Measurements from ENCODE around the gene EHF.
A peak's percentile ranks its signal among the peaks of the same experiment; 100 is the strongest.

Gene EHF

DNA sequence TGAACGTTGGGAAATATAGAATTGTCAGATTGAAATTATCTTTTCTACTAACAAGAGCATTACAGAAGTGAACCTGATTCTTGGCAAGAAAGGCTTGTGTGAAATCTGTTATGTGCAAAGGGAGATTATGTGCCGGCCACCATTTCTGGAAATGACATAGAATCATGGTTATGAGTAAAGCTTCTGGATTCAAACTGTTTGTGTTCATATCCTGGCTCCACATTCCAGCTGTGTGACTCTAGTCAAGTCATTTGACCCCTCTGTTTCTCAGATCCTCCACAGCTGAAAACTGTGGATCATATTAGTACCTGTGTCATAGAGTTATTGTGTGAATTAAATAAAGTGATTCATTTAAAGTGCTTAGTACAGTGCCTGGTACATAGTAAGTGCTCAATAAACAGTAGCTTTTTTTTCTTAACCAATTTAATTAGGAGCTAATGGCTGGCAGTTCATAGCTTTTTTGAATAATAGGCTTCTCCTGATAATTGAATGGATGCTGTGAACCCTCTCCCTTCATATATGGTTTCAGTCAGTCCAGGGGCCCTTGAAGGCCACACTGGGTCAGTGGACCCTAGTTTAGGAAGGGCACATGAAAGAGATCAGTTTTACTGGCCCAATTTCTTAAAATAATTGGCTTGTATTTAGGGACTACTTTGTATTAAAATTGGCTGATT, 34.6 kb downstream of the EHF start:
- peaks cover 25% of the 10 kb centered on the region for H3K4me1 Mint-ChIP-seq
- DNase-seq (ENCODE audit: low spot score in 2 of 2) (no peak), ATAC-seq (peak; percentile 4)
- peaks cover 8% of the 10 kb centered on the region for H3K36me3 Mint-ChIP-seq
- H3K9me3 Mint-ChIP-seq = peaks cover 2% of the 10 kb centered on the region
- no peak overlapping the region for H3K4me3 Mint-ChIP-seq
- no peak overlapping the region for H3K27ac Mint-ChIP-seq

DNA sequence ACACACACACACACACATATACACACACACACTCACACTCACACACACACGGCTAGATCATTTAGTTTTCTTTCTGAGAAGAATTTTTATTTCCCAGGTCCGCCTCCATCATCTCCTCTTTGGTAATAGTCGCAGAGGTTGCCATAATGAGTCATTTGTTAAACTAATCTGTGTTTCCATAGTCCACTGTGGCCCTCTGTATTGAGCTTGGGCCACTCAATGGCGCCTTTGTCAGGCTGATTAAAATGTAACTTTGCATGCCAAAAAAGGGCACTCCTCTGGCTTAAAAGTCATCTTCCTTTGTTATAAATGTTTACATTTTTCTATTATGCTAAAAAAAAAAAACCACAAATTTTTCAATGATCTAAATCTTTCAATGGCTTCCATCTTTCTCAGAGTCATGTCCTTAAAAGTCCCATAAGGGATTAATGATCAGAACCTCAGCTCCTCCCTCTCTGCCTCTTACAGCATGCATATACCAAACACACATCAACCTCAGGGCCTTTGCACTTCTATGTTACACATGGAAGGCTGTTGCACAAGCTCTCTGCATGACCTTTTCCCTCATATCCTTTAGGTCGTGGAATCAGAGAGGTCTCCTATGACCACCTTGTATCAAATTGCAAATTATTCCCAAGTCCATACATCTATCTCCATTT, 35.3 kb downstream of the EHF start:
- H3K9me3 Mint-ChIP-seq = peaks cover 2% of the 10 kb centered on the region
- H3K4me3 Mint-ChIP-seq = no peak overlapping the region
- peaks cover 5% of the 10 kb centered on the region for H3K36me3 Mint-ChIP-seq
- H3K27ac Mint-ChIP-seq = no peak overlapping the region
- peaks cover 19% of the 10 kb centered on the region for H3K4me1 Mint-ChIP-seq
- no peak for DNase-seq (ENCODE audit: low spot score in 2 of 2)
- ATAC-seq = no peak

DNA sequence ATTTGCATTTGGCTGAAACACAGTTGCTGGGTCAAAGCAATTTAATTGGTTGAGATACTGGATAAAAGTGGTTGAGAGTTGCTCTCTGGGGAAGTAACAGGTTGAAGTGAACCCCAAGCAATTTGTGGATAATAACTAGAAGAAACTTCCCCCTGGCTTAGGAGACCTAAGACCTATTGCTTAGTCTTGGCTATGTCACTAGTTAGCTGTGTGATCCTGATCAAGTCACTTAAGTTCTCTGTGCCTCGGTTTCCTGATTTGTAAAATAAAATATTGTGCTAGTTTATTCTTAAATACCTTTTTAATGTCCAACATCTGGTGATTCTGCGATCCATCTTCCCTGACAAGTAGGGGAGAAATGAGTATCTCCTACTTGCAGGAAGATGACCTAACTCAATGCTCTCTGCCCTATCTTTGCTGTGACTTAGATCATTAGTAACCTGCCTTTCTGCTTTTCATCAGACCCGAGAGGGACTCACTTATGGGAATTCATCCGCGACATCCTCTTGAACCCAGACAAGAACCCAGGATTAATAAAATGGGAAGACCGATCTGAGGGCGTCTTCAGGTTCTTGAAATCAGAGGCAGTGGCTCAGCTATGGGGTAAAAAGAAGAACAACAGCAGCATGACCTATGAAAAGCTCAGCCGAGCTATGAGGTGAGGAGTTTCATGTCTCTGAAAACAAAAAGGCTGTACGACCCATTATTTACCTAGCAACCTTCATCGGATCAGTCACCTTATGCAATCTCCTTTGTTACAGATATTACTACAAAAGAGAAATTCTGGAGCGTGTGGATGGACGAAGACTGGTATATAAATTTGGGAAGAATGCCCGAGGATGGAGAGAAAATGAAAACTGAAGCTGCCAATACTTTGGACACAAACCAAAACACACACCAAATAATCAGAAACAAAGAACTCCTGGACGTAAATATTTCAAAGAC, 37.5 kb downstream of the EHF start:
- H3K27ac Mint-ChIP-seq = no peak overlapping the region

DNA sequence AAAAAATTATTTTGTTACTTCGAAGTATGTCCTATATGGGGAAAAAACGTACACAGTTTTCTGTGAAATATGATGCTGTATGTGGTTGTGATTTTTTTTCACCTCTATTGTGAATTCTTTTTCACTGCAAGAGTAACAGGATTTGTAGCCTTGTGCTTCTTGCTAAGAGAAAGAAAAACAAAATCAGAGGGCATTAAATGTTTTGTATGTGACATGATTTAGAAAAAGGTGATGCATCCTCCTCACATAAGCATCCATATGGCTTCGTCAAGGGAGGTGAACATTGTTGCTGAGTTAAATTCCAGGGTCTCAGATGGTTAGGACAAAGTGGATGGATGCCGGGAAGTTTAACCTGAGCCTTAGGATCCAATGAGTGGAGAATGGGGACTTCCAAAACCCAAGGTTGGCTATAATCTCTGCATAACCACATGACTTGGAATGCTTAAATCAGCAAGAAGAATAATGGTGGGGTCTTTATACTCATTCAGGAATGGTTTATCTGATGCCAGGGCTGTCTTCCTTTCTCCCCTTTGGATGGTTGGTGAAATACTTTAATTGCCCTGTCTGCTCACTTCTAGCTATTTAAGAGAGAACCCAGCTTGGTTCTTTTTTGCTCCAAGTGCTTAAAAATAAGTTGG, 38.3 kb downstream of the EHF start:
- Mint-ChIP-seq H3K9me3 (peaks cover 2% of the 10 kb centered on the region), H3K27ac (no peak overlapping the region), H3K4me1 (no peaks in the 10 kb centered on the region), H3K4me3 (no peak overlapping the region), H3K36me3 (no peaks in the 10 kb centered on the region)
- no peak for ATAC-seq
- DNase-seq (ENCODE audit: low spot score in 2 of 2) = no peak

More for the DNA sequence above, 37.5 kb downstream of the EHF start:
- no peak overlapping the region for H3K4me3 Mint-ChIP-seq
- H3K36me3 Mint-ChIP-seq = peaks cover 5% of the 10 kb centered on the region
- no peak for DNase-seq (ENCODE audit: low spot score in 2 of 2)
- H3K4me1 Mint-ChIP-seq = peaks cover 2% of the 10 kb centered on the region
- no peak for ATAC-seq
- H3K9me3 Mint-ChIP-seq = peaks cover 2% of the 10 kb centered on the region

DNA sequence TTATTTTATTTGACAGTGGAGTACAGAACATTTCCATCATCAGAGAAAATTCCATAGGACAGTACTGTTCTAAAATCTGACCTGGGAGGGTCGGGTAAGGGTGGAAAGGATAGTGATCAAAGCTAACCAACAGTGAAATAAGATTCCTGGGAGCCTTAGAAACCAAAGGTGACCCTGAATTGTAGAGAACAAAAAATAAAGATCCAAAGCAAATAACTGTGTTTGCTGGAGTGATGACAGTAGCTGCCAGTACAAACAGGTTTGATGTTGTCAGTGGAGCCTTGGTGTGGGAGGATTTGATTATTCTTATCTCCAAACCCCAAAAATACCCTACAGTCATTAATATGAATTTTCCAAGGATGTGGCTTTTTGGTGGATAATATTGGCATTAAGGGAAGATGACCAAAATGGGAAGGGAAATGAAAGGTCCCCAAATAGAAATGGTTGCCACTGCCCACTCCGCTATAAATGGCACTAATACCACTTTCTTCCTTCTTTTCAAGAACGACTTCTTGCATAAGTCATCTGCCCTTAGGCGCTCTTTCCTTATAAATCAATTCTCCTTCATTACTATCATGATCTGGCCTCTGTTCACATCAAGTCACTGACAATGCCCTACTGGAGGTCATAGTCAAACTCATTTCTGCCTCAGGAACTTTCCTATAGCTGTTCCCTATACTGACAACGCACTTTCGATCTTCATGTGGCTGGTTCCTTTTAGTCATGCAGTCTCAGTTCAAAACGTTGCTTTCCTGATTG, 44.4 kb downstream of the EHF start:
- H3K36me3 Mint-ChIP-seq = no peaks in the 10 kb centered on the region
- H3K4me3 Mint-ChIP-seq = no peak overlapping the region
- no peak for ATAC-seq
- H3K27ac Mint-ChIP-seq = no peak overlapping the region
- H3K4me1 Mint-ChIP-seq = no peaks in the 10 kb centered on the region
- no peaks in the 10 kb centered on the region for H3K9me3 Mint-ChIP-seq
- no peak for DNase-seq (ENCODE audit: low spot score in 2 of 2)

DNA sequence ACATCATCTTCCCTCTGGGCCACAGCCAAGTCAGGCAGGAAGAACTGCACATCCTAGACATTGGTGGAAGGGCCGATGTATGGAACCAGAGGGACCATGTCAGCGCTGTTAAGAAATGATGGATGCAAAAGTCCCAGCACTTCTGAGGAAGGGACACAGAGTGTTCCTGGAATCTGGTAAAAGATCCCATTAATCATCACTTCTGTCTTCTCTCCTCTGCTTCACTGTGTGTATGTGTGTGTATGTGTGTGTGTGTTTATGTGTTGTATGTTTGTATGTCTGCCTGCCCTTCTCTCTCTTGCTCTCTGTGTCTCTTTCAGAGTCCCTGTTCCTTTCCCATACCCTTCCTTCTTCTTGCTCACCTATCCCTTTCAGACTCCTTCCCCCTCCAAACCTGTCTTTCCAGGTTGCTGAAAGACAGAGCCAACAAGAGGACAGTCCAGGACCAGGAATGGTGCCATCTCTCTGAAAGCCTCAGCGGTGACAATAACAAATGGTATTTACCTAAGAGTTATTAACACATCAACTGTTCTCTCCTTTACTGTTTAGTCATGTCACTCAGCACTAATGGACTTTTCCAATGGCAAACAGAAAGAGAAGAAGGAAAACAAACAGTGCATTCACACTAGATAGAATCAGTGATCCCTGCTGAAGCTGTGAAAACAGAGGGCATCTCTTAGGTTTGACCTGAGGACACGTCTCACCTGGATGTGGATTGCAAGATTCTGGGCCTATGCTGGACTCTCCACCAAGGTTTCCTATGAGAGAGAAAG, 47.1 kb downstream of the EHF start:
- H3K36me3 Mint-ChIP-seq = no peaks in the 10 kb centered on the region
- no peak overlapping the region for H3K27ac Mint-ChIP-seq
- no peak overlapping the region for H3K4me3 Mint-ChIP-seq
- no peaks in the 10 kb centered on the region for H3K4me1 Mint-ChIP-seq
- no peaks in the 10 kb centered on the region for H3K9me3 Mint-ChIP-seq
- ATAC-seq (no peak), DNase-seq (ENCODE audit: low spot score in 2 of 2) (no peak)

DNA sequence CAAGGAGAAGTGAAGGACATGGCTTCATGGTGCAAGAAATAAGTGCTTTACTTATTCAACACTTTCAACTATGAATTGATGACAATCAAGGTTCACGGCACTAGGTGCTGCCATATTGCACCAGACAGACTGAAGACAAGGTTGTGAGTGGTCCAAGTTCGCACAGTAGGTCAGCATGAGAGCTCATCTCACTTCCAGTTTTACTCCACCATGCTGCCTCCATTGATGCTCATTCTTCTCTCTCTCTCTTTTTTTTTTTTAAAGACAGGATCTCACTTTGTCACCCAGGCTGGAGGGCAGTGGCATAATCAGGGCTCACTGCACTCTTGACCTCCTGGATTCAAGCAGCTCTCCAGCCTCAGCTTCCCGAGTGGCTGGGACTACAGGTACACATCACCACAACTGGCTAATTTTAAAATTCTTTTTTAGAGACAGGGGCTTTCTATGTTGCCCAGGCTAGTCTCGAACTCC, 47.7 kb downstream of the EHF start:
- Mint-ChIP-seq H3K9me3 (no peaks in the 10 kb centered on the region), H3K27ac (no peak overlapping the region), H3K4me3 (no peak overlapping the region), H3K4me1 (no peaks in the 10 kb centered on the region), H3K36me3 (no peaks in the 10 kb centered on the region)
- DNase-seq (ENCODE audit: low spot score in 2 of 2) (no peak), ATAC-seq (no peak)

DNA sequence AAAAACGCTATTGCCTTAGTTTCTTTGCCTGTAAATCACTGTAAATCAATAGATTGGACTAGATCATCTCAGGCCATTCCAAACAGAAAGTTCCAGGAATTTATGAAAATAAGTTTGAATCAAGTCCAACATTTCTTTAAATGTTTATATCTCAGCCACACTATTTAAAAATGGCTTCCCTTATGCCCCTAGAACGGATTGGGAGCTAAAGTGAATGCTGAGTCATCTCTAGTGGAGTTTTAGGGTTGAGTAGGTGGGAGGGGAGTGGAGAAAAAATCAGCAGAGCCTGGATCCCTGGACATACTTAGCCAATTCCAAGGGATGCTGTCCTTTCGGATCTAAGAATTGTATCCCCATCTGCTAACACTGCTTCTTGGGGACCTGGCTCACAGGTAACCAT, 48.6 kb downstream of the EHF start:
- H3K36me3 Mint-ChIP-seq = no peaks in the 10 kb centered on the region
- DNase-seq (ENCODE audit: low spot score in 2 of 2) = no peak
- H3K27ac Mint-ChIP-seq = no peak overlapping the region
- no peaks in the 10 kb centered on the region for H3K4me1 Mint-ChIP-seq
- ATAC-seq = no peak
- no peak overlapping the region for H3K4me3 Mint-ChIP-seq
- no peaks in the 10 kb centered on the region for H3K9me3 Mint-ChIP-seq

DNA sequence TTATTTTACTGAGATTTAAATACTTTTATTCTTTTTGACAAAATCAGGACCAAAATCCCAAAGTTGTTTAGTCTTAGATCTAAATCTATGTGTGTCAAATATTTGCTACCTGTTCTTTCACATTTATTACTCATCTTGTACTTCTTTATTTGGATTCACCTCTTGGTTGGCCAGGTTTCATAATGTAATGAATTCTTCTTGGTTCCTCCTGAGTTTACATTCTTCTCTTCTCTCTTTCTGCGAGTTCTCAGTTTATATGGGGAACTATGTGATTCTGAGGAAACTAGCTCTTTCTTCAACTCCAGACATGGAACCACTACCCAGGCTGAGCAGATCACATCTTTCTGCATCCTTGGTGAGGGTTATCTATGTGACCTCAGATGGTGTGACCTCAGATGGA, 50.2 kb downstream of the EHF start:
- no peaks in the 10 kb centered on the region for H3K4me1 Mint-ChIP-seq
- H3K36me3 Mint-ChIP-seq = no peaks in the 10 kb centered on the region
- H3K4me3 Mint-ChIP-seq = no peak overlapping the region
- no peak overlapping the region for H3K27ac Mint-ChIP-seq
- DNase-seq (ENCODE audit: low spot score in 2 of 2) = no peak
- H3K9me3 Mint-ChIP-seq = no peaks in the 10 kb centered on the region
- ATAC-seq = no peak

DNA sequence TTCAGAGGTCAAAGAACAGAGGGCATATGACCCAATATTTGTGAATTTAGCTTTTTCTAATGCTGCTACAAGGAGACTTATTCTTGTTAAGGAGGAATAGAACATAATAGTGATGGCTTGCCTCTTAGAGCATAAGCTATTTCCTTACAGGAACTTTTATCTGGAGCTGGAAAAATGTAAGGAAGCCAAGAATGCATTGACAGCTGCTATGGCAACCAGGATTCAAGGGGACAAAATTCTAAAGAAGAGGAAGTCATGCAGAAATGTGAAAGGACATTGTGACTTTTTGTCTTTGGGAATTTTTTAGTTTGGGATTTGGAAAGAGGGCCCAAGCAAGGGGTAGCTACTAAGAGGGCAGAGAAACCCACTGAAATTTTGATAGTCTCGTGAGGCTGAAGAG, 51.1 kb downstream of the EHF start:
- no peak for ATAC-seq
- no peak overlapping the region for H3K27ac Mint-ChIP-seq
- H3K9me3 Mint-ChIP-seq = no peaks in the 10 kb centered on the region
- no peaks in the 10 kb centered on the region for H3K36me3 Mint-ChIP-seq
- H3K4me3 Mint-ChIP-seq = no peak overlapping the region
- no peak for DNase-seq (ENCODE audit: low spot score in 2 of 2)
- no peaks in the 10 kb centered on the region for H3K4me1 Mint-ChIP-seq

DNA sequence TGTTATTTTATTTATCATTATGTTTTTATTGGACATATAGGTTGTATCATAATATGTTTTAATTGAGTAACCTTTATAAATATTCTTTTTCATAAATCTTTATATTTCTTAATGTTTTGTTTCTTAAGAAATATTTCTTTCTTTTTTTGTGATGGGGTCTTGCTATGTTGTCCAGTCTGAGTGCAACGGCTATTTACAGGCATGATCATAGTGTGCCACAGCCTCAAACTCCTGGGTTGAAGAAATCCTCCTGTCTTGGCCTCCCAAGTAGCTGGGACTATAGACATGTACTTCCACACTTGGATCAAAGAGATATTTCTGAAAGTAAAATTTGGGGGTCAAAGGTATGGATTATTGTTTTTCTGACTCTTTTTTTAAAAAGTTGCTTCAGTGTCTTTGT, 53.1 kb downstream of the EHF start:
- DNase-seq (ENCODE audit: low spot score in 2 of 2) = no peak
- Mint-ChIP-seq H3K4me3 (no peak overlapping the region), H3K27ac (no peak overlapping the region), H3K4me1 (no peaks in the 10 kb centered on the region), H3K9me3 (no peaks in the 10 kb centered on the region), H3K36me3 (no peaks in the 10 kb centered on the region)
- ATAC-seq = no peak

DNA sequence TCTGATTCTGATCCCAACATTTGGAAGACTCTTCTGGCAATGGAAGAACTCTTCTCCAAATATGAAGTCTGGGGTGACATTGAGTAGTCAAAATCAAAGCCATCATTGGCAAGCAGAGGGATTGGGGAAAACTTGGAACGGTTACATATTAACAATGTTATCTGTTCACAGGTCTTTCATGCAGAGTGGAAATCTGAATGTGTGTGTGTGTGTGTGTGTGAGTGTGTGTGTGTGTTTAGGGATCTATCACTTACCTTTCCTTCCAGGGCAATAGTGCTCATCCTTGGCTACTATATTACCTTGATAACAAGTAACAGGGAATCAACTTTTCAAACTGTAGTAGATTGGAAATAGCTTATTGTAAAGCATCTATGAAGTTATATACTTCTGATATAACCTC, 55.3 kb downstream of the EHF start:
- ATAC-seq (no peak), DNase-seq (ENCODE audit: low spot score in 2 of 2) (no peak)
- H3K4me3 Mint-ChIP-seq = no peak overlapping the region
- H3K36me3 Mint-ChIP-seq = no peaks in the 10 kb centered on the region
- H3K4me1 Mint-ChIP-seq = no peaks in the 10 kb centered on the region
- no peaks in the 10 kb centered on the region for H3K9me3 Mint-ChIP-seq
- no peak overlapping the region for H3K27ac Mint-ChIP-seq

DNA sequence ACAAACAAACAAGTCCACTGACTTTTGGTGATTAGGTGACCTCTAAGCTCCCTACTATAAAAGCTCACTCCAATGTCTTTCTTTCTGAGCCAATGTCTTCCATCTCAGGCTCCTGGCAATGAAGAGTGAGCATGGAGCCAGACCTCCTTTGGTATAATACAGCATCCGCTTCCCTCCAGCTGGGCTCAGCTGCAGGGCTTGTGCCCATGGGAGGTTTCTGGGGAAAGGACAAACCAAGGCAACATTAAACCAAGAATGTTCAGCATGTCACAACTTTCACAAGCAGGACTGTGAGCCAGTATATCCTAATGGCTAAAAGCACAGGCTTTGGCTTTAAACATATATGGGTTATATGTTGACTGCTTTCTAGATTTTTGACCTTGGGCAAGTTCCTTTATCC, 58.8 kb downstream of the EHF start:
- H3K36me3 Mint-ChIP-seq = no peaks in the 10 kb centered on the region
- no peak for ATAC-seq
- DNase-seq (ENCODE audit: low spot score in 2 of 2) = no peak

DNA sequence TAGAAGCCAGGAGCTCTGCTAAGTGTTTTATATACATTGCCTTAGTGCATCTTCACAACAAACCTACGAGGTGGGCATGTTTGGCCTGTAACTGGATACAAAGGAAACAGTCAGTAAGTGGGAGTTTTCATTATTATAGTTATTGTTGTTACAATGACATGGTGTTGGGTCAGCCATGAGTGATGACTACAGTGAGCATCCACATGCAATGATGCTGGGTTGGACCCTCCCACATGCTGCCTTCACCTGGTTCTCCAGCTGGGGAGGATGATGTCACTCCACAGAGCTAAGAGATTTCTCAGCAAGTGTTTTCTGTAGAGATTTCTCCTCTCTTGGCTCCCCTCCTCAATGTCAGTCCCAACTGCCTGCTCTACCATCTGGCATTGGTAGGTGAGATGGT, 59.3 kb downstream of the EHF start:
- no peaks in the 10 kb centered on the region for H3K36me3 Mint-ChIP-seq
- ATAC-seq (no peak), DNase-seq (ENCODE audit: low spot score in 2 of 2) (no peak)
- H3K4me3 Mint-ChIP-seq = no peak overlapping the region
- no peak overlapping the region for H3K27ac Mint-ChIP-seq
- H3K9me3 Mint-ChIP-seq = no peaks in the 10 kb centered on the region
- no peaks in the 10 kb centered on the region for H3K4me1 Mint-ChIP-seq

More for the DNA sequence above, 58.8 kb downstream of the EHF start:
- no peaks in the 10 kb centered on the region for H3K4me1 Mint-ChIP-seq
- no peak overlapping the region for H3K27ac Mint-ChIP-seq
- no peaks in the 10 kb centered on the region for H3K9me3 Mint-ChIP-seq
- H3K4me3 Mint-ChIP-seq = no peak overlapping the region

Measured in stimulated activated effector memory CD8-positive, alpha-beta T cell treated with anti-CD3 and anti-CD28 coated beads, Interleukin-12 subunit alpha, Interleukin-12 subunit beta, amount 100 ng/mL, for 72 hours (primary cell).